COLO668 (cell line): Measurements from ENCODE around the gene GJA1.
"Not testable (repeated sequence)": the region's sequence is repeated elsewhere in the genome, so short reads cannot be mapped to it uniquely, and the experiment has no call there.

Source experiments
- DNase-seq: peaks from one replicate; lab custom pipeline; 2025; ENCODE audit not compliant: unreplicated experiment; lab: John Stamatoyannopoulos, UW

GJA1 gene

GRCh38 chr6:121436960-121437850 lies 1.8 kb downstream of the GJA1 start:
- DNase-seq = no peak

GRCh38 chr6:121437851-121438651 lies 2.6 kb downstream of the GJA1 start:
- no peak for DNase-seq

GRCh38 chr6:121438869-121439268 lies 3.4 kb downstream of the GJA1 start:
- DNase-seq = no peak

GRCh38 chr6:121439475-121439874 lies 4.0 kb downstream of the GJA1 start:
- no peak for DNase-seq

GRCh38 chr6:121439926-121440325 lies 4.5 kb downstream of the GJA1 start:
- DNase-seq = no peak

- DNase-seq = no peak
Measured at GRCh38 chr6:121441477-121441876, 6.0 kb downstream of the GJA1 start.

- no peak for DNase-seq
Measured at GRCh38 chr6:121442576-121442975, 7.1 kb downstream of the GJA1 start.

- DNase-seq = no peak
Measured at GRCh38 chr6:121443971-121444541, 8.6 kb downstream of the GJA1 start.

- DNase-seq = not testable (repeated sequence)
Measured at GRCh38 chr6:121446705-121447104, 11.3 kb downstream of the GJA1 start.

GRCh38 chr6:121447746-121448145 lies 12.3 kb downstream of the GJA1 start:
- DNase-seq = not testable (repeated sequence)

GRCh38 chr6:121448528-121448927 lies 13.1 kb downstream of the GJA1 start:
- DNase-seq = not testable (repeated sequence)

GRCh38 chr6:121449331-121449730 lies 13.9 kb downstream of the GJA1 start:
- DNase-seq = no peak

- no peak for DNase-seq
Measured at GRCh38 chr6:121450242-121450641, 14.8 kb downstream of the GJA1 start.

- no peak for DNase-seq
Measured at GRCh38 chr6:121451250-121451649, 15.8 kb downstream of the GJA1 start.

- no peak for DNase-seq
Measured at GRCh38 chr6:121453191-121453590, 17.7 kb downstream of the GJA1 start.

GRCh38 chr6:121460170-121460569 lies 24.7 kb downstream of the GJA1 start:
- no peak for DNase-seq

- DNase-seq = no peak
Measured at GRCh38 chr6:121463087-121463486, 27.6 kb downstream of the GJA1 start.

- DNase-seq = no peak
Measured at GRCh38 chr6:121465101-121465500, 29.7 kb downstream of the GJA1 start.

- DNase-seq = no peak
Measured at GRCh38 chr6:121479486-121480098, 44.1 kb downstream of the GJA1 start.

GRCh38 chr6:121480099-121480713 lies 44.8 kb downstream of the GJA1 start:
- no peak for DNase-seq
